H9 (cell line): Measurements from ENCODE around the gene NDRG4. TPM values are rescaled to one million over a fixed set of nuclear protein-coding genes. Genes with fewer than 3 reads are reported as not detected.

Experiments
- DNase-seq: peaks from one replicate; pipeline ENCODE4 v3.0.0-alpha.2; 2017
- H2AFZ ChIP-seq: one replicate; pipeline ENCODE4 v1.6.1; 2013; ENCODE audit warnings: mild to moderate bottlenecking, low read length, control low read depth, moderate library complexity
- H2AK5ac ChIP-seq: 2 replicates; pipeline ENCODE4 v1.6.1; 2013; ENCODE audit warnings: low read length, control low read depth, mixed read lengths; ENCODE audit not compliant: insufficient read length
- H2BK120ac ChIP-seq: one replicate; pipeline ENCODE4 v1.6.1; 2013; ENCODE audit warnings: low read depth, mild to moderate bottlenecking, low read length, control low read depth, inconsistent platforms; ENCODE audit not compliant: poor library complexity, severe bottlenecking
- H2BK12ac ChIP-seq: 2 replicates; pipeline ENCODE4 v1.6.1; 2013; ENCODE audit warnings: low read length, control low read depth, mixed read lengths, low read depth; ENCODE audit not compliant: insufficient read length
- H2BK15ac ChIP-seq: 2 replicates; pipeline ENCODE4 v1.6.1; 2013; ENCODE audit warnings: low read depth, low read length, control low read depth
- H2BK20ac ChIP-seq: one replicate; pipeline ENCODE4 v1.6.1; 2013; ENCODE audit warnings: low read depth, mild to moderate bottlenecking, low read length, control low read depth, inconsistent platforms; ENCODE audit not compliant: poor library complexity, severe bottlenecking
- H2BK5ac ChIP-seq: 2 replicates; pipeline ENCODE4 v1.6.1; 2013; ENCODE audit warnings: low read length, control low read depth, mixed read lengths; ENCODE audit not compliant: insufficient read length
- H3K14ac ChIP-seq: 2 replicates; pipeline ENCODE4 v1.6.1; 2013; ENCODE audit warnings: low read length, control low read depth; ENCODE audit not compliant: insufficient read depth
- H3K18ac ChIP-seq: 2 replicates; pipeline ENCODE4 v1.6.1; 2013; ENCODE audit warnings: low read depth, mild to moderate bottlenecking, mixed read lengths, low read length, control low read depth; ENCODE audit not compliant: insufficient read length
- H3K23ac ChIP-seq: 2 replicates; pipeline ENCODE4 v1.6.1; 2013; ENCODE audit warnings: low read length, control low read depth, mixed read lengths, low read depth; ENCODE audit not compliant: insufficient read length
- H3K23me2 ChIP-seq: 2 replicates; pipeline ENCODE4 v1.6.1; 2013; ENCODE audit warnings: low read depth, mild to moderate bottlenecking, mixed read lengths, low read length, control low read depth; ENCODE audit not compliant: insufficient read length, poor library complexity, severe bottlenecking
- H3K27ac ChIP-seq: 2 replicates; pipeline ENCODE4 v1.5.1; 2013; ENCODE audit warnings: low read length, control low read depth, mixed read lengths, low read depth; ENCODE audit not compliant: insufficient read length
- H3K27me3 ChIP-seq: 2 replicates; pipeline ENCODE4 v1.6.1; 2013; ENCODE audit warnings: low read length, control low read depth, inconsistent platforms; ENCODE audit not compliant: insufficient read depth
- H3K4ac ChIP-seq: 2 replicates; pipeline ENCODE4 v1.6.1; 2013; ENCODE audit warnings: low read depth, mild to moderate bottlenecking, control low read depth, inconsistent platforms, low read length, moderate library complexity
- H3K4me1 ChIP-seq: 2 replicates; pipeline ENCODE4 v1.6.1; 2013; ENCODE audit warnings: low read length, control low read depth, inconsistent platforms; ENCODE audit not compliant: insufficient read depth
- H3K4me2 ChIP-seq: 2 replicates; pipeline ENCODE4 v1.6.1; 2013; ENCODE audit warnings: low read length, control low read depth, mixed read lengths; ENCODE audit not compliant: insufficient read length, insufficient read depth
- H3K56ac ChIP-seq: 2 replicates; pipeline ENCODE4 v1.6.1; 2013; ENCODE audit warnings: low read depth, mild to moderate bottlenecking, mixed read lengths, low read length, control low read depth; ENCODE audit not compliant: insufficient read length
- H3K79me1 ChIP-seq: 2 replicates; pipeline ENCODE4 v1.6.1; 2013; ENCODE audit warnings: low read depth, mild to moderate bottlenecking, moderate library complexity, low read length, control low read depth, inconsistent platforms; ENCODE audit not compliant: insufficient read depth, poor library complexity, severe bottlenecking
- H3K79me2 ChIP-seq: 2 replicates; pipeline ENCODE4 v1.6.1; 2013; ENCODE audit warnings: low read length, control low read depth, inconsistent platforms; ENCODE audit not compliant: insufficient read depth
- H3K9ac ChIP-seq: 2 replicates; pipeline ENCODE4 v1.6.1; 2013; ENCODE audit warnings: low read length, control low read depth, mixed read lengths; ENCODE audit not compliant: insufficient read length; ENCODE audit errors: extremely low read depth
- H3K9me3 ChIP-seq: one replicate; pipeline ENCODE4 v1.6.1; 2013; ENCODE audit warnings: low read depth, low read length, inconsistent platforms; ENCODE audit not compliant: control insufficient read depth
- H3T11ph ChIP-seq: one replicate; pipeline ENCODE4 v1.6.1; 2013; ENCODE audit warnings: mild to moderate bottlenecking, low read length, control low read depth, inconsistent platforms
- H4K20me1 ChIP-seq: one replicate; pipeline ENCODE4 v1.6.1; 2013; ENCODE audit not compliant: control insufficient read depth, insufficient read length, insufficient read depth
- H4K5ac ChIP-seq: 2 replicates; pipeline ENCODE4 v1.6.1; 2013; ENCODE audit warnings: low read depth, mild to moderate bottlenecking, mixed read lengths, low read length, control low read depth; ENCODE audit not compliant: insufficient read length
- H4K8ac ChIP-seq: replicated peaks from 2 replicates; pipeline ENCODE4 v1.6.1; 2013; ENCODE audit warnings: low read length, control low read depth, mixed read lengths, low read depth; ENCODE audit not compliant: insufficient read length
- H4K91ac ChIP-seq: 2 replicates; pipeline ENCODE4 v1.6.1; 2013; ENCODE audit warnings: low read depth, mild to moderate bottlenecking, moderate library complexity, mixed read lengths, low read length, control low read depth; ENCODE audit not compliant: insufficient read length
- H3K27ac Mint-ChIP-seq, 3 experiments: 2 replicates in 2 of 3; 3 replicates in 1 of 3; pipeline ENCODE4 v1.8.0; 2020 to 2021; ENCODE audit warnings: mixed read lengths in 3 of 3, mild to moderate bottlenecking in 1 of 3, moderate library complexity in 1 of 3
- H3K27me3 Mint-ChIP-seq: 2 replicates; pipeline ENCODE4 v1.8.0; 2021; ENCODE audit warnings: low read depth, mild to moderate bottlenecking, moderate library complexity, mixed read lengths
- H3K36me3 Mint-ChIP-seq, 3 experiments: 2 replicates in 2 of 3; 3 replicates in 1 of 3; pipeline ENCODE4 v1.8.0; 2020 to 2021; ENCODE audit warnings: low read depth in 3 of 3, mixed read lengths in 3 of 3; ENCODE audit not compliant: insufficient read depth in 1 of 3
- H3K4me1 Mint-ChIP-seq, 2 experiments: 2 replicates each; pipeline ENCODE4 v1.8.0; 2020; ENCODE audit warnings: mixed read lengths in 2 of 2
- H3K4me3 Mint-ChIP-seq, 2 experiments: 2 replicates in 1 of 2; 3 replicates in 1 of 2; pipeline ENCODE4 v1.8.0; 2020 to 2021; ENCODE audit warnings: mild to moderate bottlenecking in 2 of 2, mixed read lengths in 2 of 2, moderate library complexity in 1 of 2
- H3K9me3 Mint-ChIP-seq, 2 experiments: 2 replicates in 1 of 2; 3 replicates in 1 of 2; pipeline ENCODE4 v1.8.0; 2020; ENCODE audit warnings: mild to moderate bottlenecking in 2 of 2, mixed read lengths in 2 of 2, moderate library complexity in 1 of 2
- CTCF ChIP-seq: fragments of 200-600 bp; sonication (generic); conservative IDR thresholded peaks from 3 replicates; pipeline ENCODE4 v1.8.0; 2021; ENCODE audit warnings: antibody characterized with exemption, mild to moderate bottlenecking
- WGBS: extraction: QIAGEN DNeasy Blood & Tissue Kit; methylation state at CpG from one replicate; pipeline ENCODE4 v1.1.7; 2013; ENCODE audit warnings: missing lambda C conversion rate, low lambda C conversion rate, mixed read lengths; ENCODE audit not compliant: insufficient read length; ENCODE audit errors: extremely low coverage; 5-methylcytosine and 5-hydroxymethylcytosine counted together
- total RNA-seq: library from RNA; stranded (reverse); gene quantifications from 2 replicates; pipeline ENCODE4 v1.2.1, GENCODE V29; 2021

NDRG4 gene
- total RNA-seq, 1 experiment from 2014 or later, result 18.6 TPM

- no peak overlapping the region for H3K18ac ChIP-seq
- no peaks in the 10 kb centered on the region for H3K9me3 ChIP-seq
- no peak overlapping the region for H2AK5ac ChIP-seq
- H3T11ph ChIP-seq, result no peak overlapping the region
- H3K9me3 Mint-ChIP-seq, result no peaks in the 10 kb centered on the region; a peak in 1 of 5 replicates
- no peak overlapping the region for H2AFZ ChIP-seq
- no peak overlapping the region for H3K56ac ChIP-seq
- no peaks in the 10 kb centered on the region for H3K4me1 ChIP-seq
- no peak overlapping the region for H3K4me2 ChIP-seq
- no peak overlapping the region for H2BK120ac ChIP-seq
- H3K23me2 ChIP-seq, result no peaks in the 10 kb centered on the region
- H4K20me1 ChIP-seq, result no peaks in the 10 kb centered on the region
- no peak overlapping the region for H2BK15ac ChIP-seq
- no peak overlapping the region for H4K5ac ChIP-seq
- no peak overlapping the region for H2BK20ac ChIP-seq
- no peak overlapping the region for H4K91ac ChIP-seq
- no peaks in the 10 kb centered on the region for H3K79me2 ChIP-seq
- DNase-seq, result no peak
- no peak overlapping the region for H2BK5ac ChIP-seq
- no peak overlapping the region for H3K27ac Mint-ChIP-seq
- no peak overlapping the region for H4K8ac ChIP-seq
- H2BK12ac ChIP-seq, result no peak overlapping the region
- peaks cover 0 to 5% of the 10 kb centered on the region in 2 experiments; a peak in 2 of 4 replicates for H3K4me1 Mint-ChIP-seq
- no peak overlapping the region for H3K4ac ChIP-seq
- H3K27me3 ChIP-seq, result no peaks in the 10 kb centered on the region
- H3K23ac ChIP-seq, result no peak overlapping the region
- no peak for TF ChIP-seq CTCF
- no CpG with 5 or more reads among the region's 7 CpGs for WGBS
- no peaks in the 10 kb centered on the region for H3K36me3 Mint-ChIP-seq
- no peak overlapping the region for H3K27ac ChIP-seq
- H3K4me3 Mint-ChIP-seq, result no peak overlapping the region
- H3K79me1 ChIP-seq, result no peaks in the 10 kb centered on the region
- no peak overlapping the region for H3K14ac ChIP-seq
- peaks cover 45% of the 10 kb centered on the region for H3K27me3 Mint-ChIP-seq
- H3K9ac ChIP-seq, result no peak overlapping the region
Observed at GRCh38 chr16:58450590-58450989, 49.4 kb upstream of the NDRG4 start.
